ENCODE measurements around the gene PPARGC1A.

Gene PPARGC1A

DNA sequence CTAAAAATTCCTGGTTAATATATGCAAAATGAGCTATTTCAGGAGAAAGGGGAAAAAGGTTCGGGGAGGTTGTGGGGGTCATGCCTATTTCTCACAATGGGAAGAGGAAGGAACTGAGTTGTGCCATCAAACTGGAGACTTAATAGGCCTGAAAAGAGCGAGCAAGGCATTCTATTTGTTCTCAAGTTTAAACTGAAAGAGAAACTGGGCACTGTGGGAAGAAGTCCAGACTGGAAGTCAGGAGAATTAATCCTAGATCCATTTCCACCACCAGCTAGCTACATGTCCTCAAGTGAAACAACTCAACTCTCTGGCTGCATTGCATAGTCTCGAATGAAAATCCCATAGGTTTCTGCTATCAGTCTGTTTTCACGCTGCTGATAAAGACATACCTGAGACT lies 50.6 kb downstream of the PPARGC1A start:
- in situ Hi-C loops (cut with MboI; ENCODE audit: low sequenced_read_pairs): no loop called here

DNA sequence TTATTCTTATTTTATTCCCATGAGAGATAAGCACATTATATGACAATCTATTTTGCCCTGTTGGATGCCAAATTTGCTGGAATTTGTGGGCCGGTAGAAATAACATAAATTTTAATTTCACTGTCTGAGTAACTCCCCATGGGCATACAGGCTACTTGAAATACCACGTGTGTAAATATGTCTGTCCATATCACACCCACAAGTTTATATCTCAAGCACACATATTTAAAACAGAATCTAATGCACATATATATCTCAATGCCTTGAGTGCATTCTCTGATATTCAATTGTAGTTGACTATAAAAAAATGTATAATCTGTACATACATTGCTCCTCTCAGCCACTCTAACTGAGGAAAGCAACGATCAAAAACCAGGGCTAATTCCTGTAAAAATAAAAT lies 51.2 kb downstream of the PPARGC1A start:
- in situ Hi-C loops (cut with MboI; ENCODE audit: low sequenced_read_pairs): no loop called here

DNA sequence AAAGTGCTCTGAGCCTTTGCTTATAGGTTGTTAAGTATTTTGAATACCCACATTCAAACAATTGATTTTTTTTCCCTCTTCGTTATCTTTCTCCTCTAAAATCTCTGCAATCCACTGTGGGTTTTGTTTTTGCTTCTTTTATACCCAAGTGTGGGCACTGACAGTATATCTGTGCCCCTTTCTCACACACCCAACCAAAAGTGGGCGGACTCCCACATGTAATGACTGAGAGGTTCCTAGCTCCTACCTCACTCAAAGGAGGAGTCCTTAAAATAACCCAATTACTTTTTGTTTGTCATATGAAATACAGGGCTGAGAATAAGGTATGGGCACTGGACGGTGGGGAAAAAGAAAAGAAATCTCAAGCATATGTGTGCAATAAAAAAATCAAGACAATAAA lies 51.7 kb downstream of the PPARGC1A start:
- in situ Hi-C loops (cut with MboI; ENCODE audit: low sequenced_read_pairs): no loop called here

DNA sequence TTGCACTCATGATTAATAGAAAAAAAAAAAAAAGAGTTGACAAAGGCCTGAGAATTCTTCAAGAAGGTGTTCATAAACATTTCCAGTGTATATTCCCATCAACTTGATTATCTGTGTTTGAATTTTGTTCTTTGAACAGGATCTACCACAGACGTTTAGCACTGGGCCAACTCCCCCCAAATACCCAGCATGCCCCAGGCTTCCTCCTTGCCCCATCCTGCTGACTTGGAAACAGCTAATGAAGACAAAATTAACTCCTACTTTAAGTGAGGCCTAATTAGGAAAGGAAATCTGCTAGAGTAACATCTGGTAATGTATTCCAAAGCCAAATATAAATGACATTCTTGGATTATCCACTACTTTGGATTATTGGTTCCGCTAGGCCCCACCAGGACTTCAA lies 52.5 kb downstream of the PPARGC1A start:
- in situ Hi-C loops (cut with MboI; ENCODE audit: low sequenced_read_pairs): no loop called here

DNA sequence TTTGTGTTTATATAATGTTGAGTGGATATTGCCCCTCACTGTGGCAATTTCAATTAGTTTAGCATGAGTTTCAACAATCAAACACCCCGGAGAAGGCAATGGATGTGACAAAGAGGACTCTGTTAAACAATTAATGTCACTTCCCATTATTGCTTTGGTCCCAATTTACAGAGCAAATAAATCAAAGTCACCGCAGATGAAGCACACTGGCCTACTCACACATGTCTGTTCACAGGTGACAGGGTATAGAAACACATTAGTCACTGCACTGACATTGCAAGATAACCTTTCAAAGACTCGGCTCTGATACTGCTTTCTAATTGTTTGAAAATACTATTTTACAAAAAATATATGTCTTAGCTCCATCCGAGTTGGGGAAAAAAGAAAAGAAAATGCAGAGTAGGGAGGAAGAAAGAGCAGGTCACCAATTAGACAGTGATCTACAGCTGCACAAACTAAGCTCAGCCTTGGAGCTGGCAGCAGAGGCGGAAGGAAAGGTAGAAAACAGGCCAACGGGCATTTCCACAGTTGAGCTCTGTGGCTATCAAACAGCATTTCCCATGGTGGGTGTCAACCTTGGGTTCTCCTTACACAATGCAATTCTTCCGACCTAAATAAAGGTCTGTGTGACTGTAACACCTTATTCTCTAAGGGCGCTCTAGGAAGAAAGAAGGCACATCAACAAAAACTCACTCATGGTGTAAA lies 53.9 kb downstream of the PPARGC1A start:
- in situ Hi-C loops (cut with MboI; ENCODE audit: low sequenced_read_pairs): no loop called here

DNA sequence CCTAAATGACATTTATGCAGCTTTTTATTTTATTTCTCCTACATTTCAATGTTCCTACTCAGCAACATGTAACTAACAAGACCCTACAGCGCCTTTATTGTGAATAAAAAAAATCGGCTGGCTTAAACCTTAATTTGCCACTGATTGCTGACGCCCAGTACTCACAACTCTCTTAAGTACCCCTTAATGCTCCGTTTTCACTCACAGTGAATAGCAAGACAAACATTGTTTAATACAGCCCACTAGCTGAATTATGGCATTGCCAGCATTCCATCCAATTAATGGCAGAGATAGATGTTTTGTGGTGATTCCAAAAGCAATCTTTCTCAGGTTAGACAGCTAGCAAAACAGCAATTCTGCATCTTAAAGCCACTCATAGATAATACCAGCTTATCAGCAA lies 61.1 kb downstream of the PPARGC1A start:
- in situ Hi-C loops (cut with MboI; ENCODE audit: low sequenced_read_pairs): no loop called here

DNA sequence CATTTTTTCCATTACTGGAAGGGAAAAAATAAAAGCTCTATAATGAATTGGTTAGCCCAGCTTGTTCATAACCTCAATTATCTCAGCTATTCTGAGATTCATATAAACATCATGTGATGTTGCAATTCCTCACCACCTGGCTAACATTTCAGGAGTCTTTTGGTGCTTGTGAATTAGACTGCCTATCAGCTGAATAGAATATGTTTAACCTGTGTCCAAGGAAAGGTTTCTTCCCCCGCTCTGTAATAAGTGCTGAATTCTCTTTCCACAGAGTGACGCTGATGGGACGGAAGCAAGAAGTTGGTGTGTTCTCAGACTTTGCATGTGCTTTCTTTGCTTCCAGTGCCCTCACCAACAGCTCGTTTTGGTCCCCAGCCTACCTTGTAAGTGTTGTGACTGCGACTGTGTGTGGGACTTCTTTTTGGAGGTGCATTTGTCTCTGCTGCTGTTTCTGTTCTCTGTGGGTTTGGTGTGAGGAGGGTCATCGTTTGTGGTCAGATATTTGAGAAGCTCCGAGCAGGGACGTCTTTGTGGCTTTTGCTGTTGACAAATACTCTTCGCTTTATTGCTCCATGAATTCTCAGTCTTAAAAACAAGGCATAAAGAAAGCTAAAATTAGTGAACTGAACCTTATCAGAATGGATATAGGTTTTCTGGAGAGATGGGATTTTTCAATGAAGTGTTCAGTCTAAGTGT lies 61.7 kb downstream of the PPARGC1A start:
- in situ Hi-C loops (cut with MboI; ENCODE audit: low sequenced_read_pairs): no loop called here

DNA sequence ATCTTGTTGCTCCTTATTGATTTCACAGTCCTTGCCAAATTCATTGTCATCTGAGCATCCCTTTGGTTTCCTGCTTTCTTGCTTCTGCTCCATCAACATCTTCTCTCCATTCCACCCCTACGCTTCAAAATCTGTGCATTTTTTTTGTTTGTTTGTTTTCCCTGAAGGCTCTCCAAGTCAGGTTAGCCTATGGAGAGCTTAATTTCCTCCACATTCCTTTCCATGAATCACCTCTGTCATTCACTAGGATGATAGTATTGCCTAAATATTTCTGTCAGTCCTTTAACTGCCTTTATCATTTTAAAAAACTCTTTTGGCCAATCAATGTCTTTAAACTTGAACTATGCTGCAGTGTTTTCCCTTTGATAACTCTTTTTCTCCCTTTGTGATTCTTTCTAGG lies 67.7 kb downstream of the PPARGC1A start:
- in situ Hi-C loops (cut with MboI; ENCODE audit: low sequenced_read_pairs): no loop called here

DNA sequence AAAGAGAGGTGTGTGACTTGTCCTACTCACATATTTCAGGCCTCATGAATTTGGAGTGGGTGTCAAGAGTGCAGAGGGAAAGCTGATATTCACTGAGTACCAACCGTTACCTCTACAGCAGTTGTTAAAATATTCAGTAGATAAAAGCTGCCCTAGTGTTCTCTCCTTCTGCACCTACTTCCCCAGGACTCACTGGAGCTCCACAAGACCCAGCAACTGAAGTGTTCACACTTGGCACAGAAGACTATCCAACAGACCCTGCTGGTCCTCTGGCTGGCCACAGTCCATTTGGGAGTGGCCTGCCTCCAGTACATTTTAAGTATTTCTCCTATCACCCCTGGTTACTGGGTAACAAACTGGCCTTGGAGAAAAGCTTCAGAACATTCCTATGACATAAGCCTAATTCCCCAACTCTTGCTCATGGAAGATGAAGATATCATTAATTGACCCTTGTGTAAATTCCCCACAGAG lies 70.8 kb downstream of the PPARGC1A start:
- in situ Hi-C loops (cut with MboI; ENCODE audit: low sequenced_read_pairs): no loop called here

DNA sequence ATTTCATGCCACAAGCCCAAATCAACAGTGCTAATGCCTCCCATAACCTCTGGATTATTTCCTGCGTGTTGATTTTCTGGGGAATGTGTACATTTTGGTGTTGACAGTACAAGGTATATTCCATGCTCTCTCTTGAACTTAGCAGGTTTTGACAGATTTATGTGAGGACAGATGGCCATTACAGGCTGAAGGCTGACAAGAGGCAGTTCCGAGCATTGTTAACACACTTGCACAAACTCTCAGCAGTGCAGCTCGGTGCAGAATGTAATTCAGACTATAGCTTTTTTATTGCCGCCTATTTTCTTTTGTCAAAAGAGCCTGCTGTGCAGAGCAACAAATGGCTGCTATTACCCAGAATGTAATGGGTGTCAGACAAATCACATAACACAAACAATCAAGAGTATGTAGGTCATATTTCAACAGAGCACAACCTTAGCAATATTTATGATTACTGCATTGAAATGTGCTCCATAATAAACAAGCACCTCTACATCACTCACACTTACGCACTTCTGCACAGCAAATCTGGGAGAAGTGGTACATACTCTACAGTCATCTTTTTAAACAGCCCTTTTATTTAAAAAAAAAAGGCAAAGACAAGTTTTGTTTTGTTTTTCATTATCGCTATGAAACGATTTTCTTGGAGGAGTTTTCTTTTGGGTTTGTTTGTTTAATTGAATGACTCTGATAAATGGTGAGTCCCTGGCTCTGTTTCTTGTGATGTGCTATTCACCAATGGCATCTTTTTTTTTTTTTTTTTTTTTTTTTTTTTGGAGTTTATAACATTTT lies 71.6 kb downstream of the PPARGC1A start:
- in situ Hi-C loops (cut with MboI; ENCODE audit: low sequenced_read_pairs): no loop called here

DNA sequence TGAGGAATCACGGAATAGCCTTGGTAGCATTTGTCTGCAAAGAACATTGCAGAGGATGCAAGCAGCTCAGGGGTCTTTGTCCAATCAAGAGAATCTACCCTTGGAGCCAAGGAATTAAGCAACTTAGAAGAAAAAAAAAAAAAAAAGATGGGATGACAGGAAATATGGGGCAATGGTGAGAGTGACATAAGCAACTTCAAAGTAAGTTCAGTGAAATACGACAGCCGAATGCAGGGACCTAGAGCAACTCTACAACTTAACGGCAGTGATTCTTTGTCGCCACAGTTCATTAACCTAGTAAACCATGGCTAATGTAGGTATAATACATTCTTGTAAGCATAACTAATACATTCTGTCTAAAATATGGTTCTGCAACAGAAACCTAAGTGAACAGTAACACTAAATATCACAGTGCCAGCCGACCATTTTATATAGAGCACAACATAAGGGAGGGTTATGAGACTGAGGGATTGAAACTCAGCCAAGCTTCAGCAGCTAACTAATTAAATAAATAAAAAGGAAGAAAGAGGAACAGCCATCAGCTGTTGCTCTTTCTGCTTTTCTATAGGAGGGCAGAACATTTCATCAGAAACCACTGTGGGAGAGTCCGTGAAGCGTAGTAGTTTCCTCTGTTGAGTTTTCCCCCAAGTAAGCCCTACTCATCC lies 74.7 kb downstream of the PPARGC1A start:
- in situ Hi-C loops (cut with MboI; ENCODE audit: low sequenced_read_pairs): no loop called here

DNA sequence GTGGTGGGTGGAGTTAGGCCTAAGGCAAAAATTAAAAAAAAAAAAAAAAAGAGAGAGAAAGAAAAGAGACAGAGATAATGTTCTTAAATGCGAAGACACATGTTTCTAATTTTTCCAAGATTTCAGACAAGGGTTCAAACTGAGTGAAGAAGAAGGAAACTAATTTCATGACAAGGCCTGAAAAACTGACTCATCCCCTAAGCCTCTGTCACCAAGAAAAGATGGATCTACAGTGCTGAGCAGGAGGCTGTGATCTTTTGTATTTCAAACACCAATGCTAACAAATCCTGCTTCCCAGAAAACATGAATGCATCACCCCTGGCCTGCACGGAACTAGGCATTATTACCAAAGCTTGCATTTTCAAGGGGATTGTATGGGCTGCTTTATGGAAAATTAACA lies 75.3 kb downstream of the PPARGC1A start:
- in situ Hi-C loops (cut with MboI; ENCODE audit: low sequenced_read_pairs): no loop called here

DNA sequence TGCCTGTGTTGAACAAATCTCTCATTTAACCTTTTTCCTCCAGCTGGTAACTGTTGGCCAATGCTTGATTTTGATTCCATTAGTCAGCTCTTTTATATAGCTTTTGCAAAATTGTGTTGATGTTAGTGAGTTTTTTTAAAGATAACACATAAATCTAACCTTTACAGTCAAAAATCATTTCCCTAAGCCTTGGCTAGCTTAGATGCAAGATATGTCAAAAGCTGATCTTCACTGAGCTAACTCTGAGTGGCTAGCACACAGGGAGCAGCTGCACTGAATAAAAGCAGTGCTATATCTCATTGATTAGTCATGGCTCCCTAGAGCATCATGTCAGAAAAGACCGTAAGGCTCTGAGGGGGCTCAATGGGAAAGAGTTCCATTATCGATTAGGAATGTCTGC lies 78.7 kb downstream of the PPARGC1A start:
- in situ Hi-C loops (cut with MboI; ENCODE audit: low sequenced_read_pairs): no loop called here

DNA sequence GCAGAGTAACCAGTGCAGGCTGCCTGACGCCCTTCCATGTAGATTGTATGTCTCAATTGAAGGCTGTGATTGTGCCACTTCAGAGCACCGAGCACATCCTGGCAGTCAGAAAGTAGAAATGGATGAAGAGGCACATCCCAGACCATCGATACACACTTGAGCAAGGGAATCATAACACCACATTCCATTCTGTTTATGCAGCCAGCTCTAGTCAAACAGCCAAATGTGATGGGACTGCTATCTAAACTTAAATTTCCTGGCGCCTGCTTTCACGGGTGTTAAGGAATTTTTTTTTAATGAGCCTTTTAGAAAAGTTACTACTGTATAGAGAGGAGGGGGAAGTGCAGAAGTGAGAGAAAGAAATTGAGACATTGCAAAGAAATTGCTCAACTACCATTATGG lies 84.4 kb downstream of the PPARGC1A start:
- in situ Hi-C loops (cut with MboI; ENCODE audit: low sequenced_read_pairs): no loop called here

DNA sequence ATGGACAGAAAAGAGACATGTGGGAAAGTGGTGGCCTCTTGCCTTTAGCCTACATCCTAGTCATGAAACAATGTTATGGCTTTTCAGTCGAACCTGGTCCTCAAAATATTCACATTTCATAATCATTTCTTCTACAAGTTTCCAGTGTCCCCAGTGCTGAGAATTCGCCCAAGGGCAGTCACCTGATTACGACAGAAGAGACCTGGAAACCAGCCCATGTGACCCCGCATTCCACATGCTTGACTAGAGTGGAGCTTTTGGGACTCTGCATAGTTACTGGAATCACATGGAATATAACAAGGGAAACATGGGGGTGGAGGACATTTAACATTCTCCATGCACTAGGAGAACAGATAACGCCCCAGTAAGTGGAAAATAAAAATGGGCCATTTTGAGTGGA lies 100.1 kb downstream of the PPARGC1A start:
- in situ Hi-C loops (cut with MboI; ENCODE audit: low sequenced_read_pairs): no loop called here

DNA sequence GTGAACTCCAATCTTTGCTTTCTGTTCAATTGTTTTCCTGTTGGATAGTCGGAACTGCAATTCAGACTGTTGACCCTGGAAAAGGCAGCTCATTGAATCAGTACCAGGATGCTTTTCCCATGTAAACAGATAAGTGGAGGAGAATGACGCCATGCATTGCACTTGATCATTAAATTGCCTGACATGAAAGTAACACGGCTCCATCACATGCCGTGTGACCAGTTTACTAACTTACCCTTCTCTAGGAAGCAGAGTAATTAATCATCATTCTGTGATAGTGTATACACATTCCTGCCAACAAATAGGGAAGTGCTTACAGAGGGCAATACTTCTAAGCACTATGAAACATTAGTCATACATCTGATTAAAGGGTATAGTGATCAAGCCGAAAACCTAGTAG lies 101.4 kb downstream of the PPARGC1A start:
- in situ Hi-C loops (cut with MboI; ENCODE audit: low sequenced_read_pairs): no loop called here

DNA sequence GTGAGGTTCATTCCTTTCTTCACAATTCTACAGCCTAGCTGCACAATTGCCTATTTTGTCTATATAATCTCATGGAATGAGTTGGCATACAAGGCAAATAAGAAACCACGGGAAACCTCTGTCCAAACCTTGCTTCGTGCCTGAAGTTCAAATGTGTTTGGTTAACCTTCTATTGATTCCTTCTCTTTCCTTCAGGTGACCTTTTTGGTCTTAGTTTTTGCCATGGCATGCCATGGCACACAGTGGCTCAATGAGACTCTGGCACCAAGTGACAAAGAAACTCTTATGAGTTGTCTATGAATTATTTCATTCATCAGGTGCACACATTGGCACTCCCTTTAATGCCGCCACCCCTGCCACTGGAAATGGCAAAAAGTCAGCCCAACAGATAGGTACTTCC lies 101.8 kb downstream of the PPARGC1A start:
- in situ Hi-C loops (cut with MboI; ENCODE audit: low sequenced_read_pairs): no loop called here

DNA sequence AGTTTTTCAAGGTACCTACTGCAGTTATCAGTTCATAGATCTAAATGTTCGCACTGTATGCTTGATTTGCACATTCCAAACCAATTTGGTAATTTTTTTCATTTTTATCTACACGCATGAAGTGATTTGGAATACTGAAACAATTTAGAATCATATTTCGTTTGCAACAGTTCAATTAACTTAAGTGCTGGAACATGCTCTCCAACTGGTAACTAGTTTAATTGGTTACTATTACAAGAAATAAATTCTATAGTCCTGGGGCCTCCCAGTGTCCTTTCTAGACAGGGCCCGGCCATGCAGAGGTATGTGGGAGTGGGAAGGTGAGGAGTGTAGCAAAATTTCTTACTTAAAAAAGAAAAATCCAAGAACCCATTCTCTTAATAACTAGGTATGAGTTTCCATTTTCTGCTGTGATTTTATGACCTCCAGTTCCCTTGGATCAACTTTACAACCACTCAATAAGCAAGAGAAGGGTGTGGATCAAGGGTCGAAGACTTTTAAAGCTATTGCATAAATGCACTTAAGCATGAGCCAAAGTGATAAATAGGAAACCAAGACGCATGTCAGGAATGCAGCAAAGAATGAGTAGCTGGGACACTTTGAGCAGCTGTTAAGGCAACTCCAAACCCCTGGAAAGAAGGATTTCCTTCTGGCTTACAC lies 106.9 kb downstream of the PPARGC1A start:
- in situ Hi-C loops (cut with MboI; ENCODE audit: low sequenced_read_pairs): no loop called here

DNA sequence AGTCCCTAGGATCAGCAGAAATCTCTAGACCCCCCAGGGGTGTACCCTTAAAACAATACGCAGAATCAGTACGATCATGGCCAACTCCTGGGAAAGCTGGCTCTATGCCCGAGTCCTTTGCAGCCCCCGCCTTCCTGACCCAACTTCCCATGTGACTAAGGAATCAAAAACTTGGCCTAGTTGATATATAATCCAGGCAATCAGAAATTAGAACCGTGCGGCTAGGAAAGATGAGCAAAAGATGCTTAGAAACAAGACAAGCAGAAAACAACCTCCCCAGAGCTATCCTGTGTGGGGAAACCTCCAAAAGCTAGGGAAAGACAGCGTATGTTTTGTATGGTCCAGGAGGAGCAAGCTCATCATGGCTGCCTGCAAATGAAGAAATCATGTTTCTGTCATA lies 110.0 kb downstream of the PPARGC1A start:
- in situ Hi-C loops (cut with MboI; ENCODE audit: low sequenced_read_pairs): no loop called here

DNA sequence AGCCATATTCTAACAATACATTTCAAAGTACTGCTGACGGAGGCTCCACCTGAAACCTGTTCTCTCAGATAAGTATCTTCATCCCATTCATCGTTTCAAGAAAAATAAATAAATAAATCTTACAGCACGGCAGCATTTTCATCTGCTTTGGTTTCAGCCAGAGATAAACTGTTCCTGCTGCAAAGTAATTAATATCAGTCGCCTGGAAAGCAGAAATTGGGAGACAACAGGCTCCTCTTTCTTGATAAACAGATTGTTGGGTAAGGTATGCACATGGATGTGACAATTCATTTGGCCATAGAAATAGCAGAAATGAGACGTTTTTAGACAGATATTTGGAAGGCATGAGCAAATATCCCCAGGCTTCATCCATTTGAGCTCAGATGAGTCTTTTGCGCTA lies 110.4 kb downstream of the PPARGC1A start:
- in situ Hi-C loops (cut with MboI; ENCODE audit: low sequenced_read_pairs): no loop called here

DNA sequence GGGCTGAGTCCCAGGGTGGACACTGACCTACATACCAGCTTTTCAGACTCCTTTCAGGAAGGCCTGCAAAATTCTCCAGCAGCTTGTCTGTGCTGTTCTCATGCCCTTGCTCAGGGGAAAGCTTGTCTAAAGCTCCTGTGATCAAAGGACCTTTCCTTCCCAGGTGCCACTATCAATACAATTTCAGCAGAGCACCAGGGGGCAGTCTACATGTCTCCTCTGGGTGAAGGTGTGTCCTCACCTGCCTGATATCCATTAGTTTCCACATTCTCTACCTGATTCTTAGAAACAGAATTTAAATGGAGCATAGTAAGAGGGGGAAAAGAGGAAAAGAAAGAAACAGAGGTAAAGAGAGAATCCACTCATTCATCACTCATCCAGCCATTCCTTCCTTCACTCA lies 114.2 kb downstream of the PPARGC1A start:
- in situ Hi-C loops (cut with MboI; ENCODE audit: low sequenced_read_pairs): no loop called here
